Fibroblast of skin of scalp (primary cell): Measurements from ENCODE around the gene RABEP2. TPM values are rescaled to one million over a fixed set of nuclear protein-coding genes. Genes with fewer than 3 reads are reported as not detected.
"Not testable (repeated sequence)": the region's sequence is repeated elsewhere in the genome, so short reads cannot be mapped to it uniquely, and the experiment has no call there.

ENCODE experiments used
- DNase-seq: peaks from one replicate; pipeline ENCODE4 v3.0.0-alpha.2; 2013
- polyA plus RNA-seq, 2 experiments: library from polyadenylated mRNA; unstranded; fragments of 120-200 nt; gene quantifications; one replicate each; pipeline ENCODE4 v1.2.1, GENCODE V29; 2013; ENCODE audit not compliant: insufficient read length in 2 of 2

Gene RABEP2
- 17.2 TPM for polyA plus RNA-seq (2013, experiment 1 of 2; ENCODE audit: insufficient read length)
- 14.1 TPM for polyA plus RNA-seq (2013, experiment 2 of 2; ENCODE audit: insufficient read length)

DNA sequence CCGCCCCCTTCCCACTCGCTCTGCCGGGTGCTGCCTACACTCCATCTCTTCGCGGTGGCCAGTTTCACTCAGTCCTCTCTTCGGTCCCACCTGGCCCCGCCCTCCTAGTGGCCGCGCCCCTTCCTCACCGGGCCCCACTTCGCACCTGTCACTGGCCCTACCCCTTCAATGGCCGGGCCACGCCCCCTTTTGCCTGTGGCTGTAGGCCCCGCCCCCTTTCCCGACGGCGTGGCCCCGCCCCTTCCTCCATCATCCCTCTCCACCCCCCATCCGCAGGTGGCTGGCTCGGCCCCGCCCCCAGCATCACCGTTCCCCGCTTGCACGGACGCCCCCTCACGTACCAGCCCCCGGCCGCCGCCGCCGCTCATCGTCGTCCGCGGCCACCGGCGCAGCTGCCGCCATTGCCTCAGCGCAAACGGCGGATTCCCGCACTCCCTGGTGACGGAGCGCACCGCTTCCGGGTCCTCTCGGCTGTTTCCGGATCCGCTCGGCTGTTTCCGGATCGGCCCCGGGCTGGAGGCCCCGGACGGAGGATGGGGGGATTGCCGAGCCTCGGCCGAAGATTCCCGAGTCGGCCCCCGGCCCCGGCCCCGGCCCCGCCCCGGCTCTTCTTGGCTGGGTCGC, at the start of gene RABEP2:
Gene RABEP2 (minus strand): TSS at position 477 of the 624 bp plus-strand sequence. CDS start 75 bp downstream, at position 402.
- peak; percentile 90 for DNase-seq

DNA sequence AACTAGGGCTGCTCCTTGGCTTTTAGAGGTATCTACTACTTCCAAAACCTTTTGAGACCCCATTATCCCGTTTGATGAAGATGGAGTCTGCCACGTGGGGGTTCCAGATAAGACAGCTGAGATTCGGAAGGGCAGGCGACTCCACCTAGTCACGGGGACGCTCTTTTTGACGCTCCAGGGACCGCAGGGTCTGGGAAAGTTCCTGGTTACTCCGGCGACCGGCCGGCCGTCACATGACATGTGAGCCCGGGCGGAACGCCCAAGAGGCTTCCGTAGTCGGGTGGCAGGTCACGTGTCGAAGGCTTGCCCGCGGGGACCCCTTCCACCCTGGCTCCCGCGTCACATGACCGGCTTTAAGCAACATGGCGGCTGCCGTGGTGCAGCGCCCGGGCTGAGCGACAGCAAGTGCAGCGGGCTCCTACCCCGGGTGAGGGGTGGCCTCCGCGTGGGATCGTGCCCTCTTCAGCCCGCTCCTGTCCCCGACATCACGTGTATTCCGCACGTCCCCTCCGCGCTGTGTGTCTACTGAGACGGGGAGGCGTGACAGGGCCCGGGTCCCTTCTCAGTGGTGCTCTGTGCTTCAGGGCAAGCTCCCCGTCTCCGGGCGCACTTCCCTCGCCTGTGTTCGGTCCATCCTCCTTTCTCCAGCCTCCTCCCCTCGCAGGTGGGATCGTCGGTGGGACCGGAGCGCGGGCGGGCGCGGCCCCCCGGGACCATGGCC, 49.6 kb upstream of the RABEP2 start, which contains the start of gene SPNS1:
Gene SPNS1 (plus strand): TSS at position 342 of the 721 bp plus-strand sequence. CDS start 374 bp downstream, at position 716.
- DNase-seq, result peak; percentile 98

GRCh38 chr16:28974007-28974436, 49.0 kb upstream of the RABEP2 start:
- peak; percentile 74 for DNase-seq

DNA sequence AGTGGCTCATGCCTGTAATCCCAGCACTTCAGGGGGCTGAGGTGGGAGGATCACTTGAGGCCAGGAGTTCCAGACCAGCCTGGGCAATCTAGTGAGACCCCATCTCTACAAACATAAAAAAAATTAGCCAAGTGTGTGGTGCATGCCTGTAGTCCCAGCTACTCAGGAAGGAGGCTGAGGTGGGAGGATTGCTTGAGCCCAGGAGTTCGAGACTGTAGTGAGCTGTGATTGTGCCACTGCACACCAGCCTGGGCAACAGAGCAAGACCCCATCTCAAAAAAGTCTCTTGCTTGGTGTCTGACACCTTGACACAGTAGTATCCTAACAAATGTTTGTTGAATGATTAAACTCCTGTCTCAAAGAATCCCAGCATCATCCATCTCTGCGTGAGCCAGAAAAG, 44.7 kb upstream of the RABEP2 start:
- not testable (repeated sequence) for DNase-seq

- DNase-seq, result no peak
These were observed 42.1 kb upstream of the RABEP2 start for GRCh38 chr16:28967156-28967555.

DNA sequence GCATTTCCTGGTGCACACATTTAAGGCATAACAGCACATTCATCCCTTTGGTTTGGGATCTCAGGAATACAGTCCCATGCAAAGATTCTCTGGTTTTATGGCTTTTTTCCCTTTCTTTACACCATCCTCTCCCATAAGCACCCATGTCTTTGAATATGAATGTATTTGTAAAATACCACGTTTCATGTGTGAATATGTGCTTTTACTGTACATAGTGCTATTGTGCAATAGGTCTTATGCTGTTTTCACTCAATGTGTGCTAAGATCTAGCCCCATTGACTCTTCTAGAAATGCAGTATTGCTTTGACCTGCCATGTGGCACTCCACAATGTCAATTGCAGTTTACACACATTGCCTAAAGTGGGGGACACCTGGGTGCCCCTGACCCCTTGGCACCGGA, 39.5 kb upstream of the RABEP2 start:
- no peak for DNase-seq

GRCh38 chr16:28964072-28964471, 39.0 kb upstream of the RABEP2 start:
- no peak for DNase-seq

GRCh38 chr16:28958836-28959235, 33.8 kb upstream of the RABEP2 start:
- DNase-seq, result no peak

DNA sequence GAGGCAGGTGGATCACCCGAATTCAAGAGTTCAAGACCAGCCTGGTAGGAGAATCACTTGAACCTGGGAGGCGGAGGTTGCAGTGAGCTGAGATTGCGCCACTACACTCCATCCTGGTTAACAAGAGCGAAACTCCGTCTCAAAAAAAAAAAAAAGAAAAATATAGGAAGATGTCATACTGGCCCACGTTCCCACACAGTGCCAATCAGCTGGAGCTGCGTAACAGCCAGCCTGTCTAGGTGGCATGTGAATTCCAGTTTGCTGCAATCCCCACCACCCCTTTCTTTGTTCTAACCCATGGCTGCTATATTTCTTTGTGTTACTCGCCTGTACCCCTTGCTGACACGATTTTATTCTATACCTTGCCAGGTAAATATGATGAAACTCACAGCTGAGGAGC, 33.2 kb upstream of the RABEP2 start:
- DNase-seq, result no peak

DNA sequence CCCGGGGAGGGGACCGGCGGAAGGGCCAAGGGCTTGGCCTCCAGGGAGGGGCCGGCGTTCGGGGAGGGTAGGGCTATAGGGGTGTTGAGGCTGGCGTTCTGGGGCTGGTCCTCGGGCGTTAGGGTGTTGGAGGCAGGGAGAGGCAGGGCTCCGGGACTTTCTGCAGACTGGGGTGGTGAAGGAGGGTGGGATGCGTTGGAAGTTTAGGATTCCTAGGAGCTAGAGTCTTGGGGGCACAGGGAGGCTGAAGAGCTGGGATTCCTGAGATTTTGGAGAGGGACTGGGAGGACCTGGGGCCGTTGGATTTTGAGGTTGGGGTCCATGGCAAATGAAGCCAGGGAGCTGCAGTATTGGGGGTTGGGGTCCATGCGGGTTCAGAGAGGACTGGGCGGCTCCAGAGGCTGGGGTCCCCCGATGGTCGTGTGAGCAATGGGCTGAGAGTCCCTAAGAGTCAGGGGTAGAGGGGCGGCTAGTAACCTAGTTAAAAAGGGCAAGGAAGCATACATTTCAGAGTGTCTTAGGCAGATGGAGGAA, 26.4 kb upstream of the RABEP2 start:
- DNase-seq, result no peak

DNA sequence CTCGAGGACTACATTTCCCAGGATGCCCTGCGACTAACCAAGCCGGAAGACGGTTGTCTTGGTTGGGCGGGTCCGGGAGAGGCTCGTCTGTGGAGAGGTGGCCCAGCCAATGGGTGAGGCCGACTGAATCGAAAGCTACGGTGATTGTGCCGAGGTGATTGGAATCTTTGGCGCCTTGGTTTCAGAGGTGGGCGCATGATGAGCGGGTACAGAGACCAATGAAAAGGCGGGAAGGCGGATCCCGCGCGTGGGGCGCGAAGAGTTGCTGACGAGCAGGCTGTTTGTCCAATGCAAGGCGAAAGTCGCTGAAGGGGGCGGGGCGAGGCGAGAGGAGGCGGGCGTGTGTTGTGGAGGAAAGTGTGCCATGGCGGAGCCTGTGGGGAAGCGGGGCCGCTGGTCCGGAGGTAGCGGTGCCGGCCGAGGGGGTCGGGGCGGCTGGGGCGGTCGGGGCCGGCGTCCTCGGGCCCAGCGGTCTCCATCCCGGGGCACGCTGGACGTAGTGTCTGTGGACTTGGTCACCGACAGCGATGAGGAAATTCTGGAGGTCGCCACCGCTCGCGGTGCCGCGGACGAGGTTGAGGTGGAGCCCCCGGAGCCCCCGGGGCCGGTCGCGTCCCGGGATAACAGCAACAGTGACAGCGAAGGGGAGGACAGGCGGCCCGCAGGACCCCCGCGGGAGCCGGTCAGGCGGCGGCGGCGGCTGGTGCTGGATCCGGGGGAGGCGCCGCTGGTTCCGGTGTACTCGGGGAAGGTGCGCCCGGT, 25.8 kb upstream of the RABEP2 start, which contains the start of gene NFATC2IP:
Gene NFATC2IP (plus strand): TSS at position 290 of the 762 bp plus-strand sequence. CDS start 75 bp downstream, at position 365.
- DNase-seq, result peak; percentile 100

DNA sequence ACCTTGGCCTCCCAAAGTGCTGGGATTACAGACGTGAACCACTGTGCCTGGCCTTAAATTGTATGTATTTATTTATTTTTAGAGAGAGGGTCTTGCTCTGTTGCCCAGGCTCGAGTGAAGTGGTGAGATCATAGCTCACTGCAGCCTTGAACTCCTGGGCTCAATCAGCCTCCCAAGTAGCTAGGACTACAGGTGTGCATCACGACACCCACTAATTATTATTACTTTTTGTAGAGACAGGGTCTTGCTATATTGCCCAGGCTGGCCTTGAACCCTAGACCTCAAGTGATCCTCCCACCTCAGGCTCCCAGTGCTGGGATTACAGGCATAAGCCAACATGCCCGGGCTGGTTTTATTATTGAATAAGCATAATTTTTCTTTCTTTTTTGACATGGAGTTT, 21.6 kb upstream of the RABEP2 start:
- no peak for DNase-seq

DNA sequence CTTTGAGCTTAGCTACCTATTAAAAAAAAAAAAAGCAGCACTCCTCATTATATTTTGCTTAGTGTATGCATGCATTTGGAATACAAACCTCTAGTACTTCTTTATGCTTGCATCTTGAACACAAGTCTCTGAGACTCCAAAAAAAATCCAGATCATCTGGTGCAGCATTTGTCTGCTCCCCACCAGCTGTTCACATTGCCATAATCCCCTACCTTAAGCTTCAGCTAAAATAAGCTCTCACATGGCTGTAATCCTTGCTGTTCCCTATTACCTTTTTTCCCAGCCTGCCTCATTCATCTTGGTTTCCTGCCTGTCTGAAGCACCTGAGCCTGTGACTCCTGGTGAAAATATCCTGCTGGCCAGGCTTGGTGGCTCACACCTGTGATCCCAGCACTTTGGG, 18.2 kb upstream of the RABEP2 start:
- DNase-seq, result no peak

- not testable (repeated sequence) for DNase-seq
These were observed 14.8 kb upstream of the RABEP2 start for GRCh38 chr16:28939825-28940224.

GRCh38 chr16:28938721-28939120, 13.7 kb upstream of the RABEP2 start:
- no peak for DNase-seq

GRCh38 chr16:28937222-28937876, 12.3 kb upstream of the RABEP2 start:
- no peak for DNase-seq

- no peak for DNase-seq
These were observed 11.7 kb upstream of the RABEP2 start for GRCh38 chr16:28936784-28937155.

- peak; percentile 77 for DNase-seq
These were observed 11.1 kb upstream of the RABEP2 start for GRCh38 chr16:28935924-28936783.

DNA sequence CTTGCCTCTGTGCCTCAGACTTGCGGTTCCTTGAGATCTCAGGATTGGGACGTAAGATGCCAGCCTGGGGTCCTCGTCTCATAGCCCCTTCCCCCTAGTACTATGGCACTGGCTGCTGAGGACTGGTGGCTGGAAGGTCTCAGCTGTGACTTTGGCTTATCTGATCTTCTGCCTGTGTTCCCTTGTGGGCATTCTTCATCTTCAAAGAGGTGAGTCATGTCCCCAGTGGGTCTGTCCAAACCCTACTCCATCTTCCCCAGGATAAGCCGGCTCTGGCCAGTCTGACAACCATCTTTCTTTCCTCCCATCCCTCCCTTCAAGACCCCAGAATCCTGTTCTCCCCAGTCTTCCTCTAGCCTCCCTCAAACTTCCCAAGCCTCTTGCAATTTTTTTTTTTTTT, 10.3 kb upstream of the RABEP2 start:
- DNase-seq, result no peak

DNA sequence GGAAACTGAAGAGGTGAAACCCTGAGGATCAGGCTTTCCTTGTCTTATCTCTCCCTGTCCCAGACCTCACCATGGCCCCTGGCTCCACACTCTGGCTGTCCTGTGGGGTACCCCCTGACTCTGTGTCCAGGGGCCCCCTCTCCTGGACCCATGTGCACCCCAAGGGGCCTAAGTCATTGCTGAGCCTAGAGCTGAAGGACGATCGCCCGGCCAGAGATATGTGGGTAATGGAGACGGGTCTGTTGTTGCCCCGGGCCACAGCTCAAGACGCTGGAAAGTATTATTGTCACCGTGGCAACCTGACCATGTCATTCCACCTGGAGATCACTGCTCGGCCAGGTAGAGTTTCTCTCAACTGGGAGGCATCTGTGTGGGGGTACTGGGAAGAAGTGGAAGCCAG, 8.1 kb upstream of the RABEP2 start:
- DNase-seq, result no peak
